ENCODE results near the gene LRRC56. TPM values are rescaled to one million over a fixed set of nuclear protein-coding genes. Genes with fewer than 3 reads are reported as not detected.
A peak's percentile ranks its signal among the peaks of the same experiment; 100 is the strongest.

Gene LRRC56
- polyA plus RNA-seq, 3 donors: 0.09 to 0.68 TPM; not detected in 1

DNA sequence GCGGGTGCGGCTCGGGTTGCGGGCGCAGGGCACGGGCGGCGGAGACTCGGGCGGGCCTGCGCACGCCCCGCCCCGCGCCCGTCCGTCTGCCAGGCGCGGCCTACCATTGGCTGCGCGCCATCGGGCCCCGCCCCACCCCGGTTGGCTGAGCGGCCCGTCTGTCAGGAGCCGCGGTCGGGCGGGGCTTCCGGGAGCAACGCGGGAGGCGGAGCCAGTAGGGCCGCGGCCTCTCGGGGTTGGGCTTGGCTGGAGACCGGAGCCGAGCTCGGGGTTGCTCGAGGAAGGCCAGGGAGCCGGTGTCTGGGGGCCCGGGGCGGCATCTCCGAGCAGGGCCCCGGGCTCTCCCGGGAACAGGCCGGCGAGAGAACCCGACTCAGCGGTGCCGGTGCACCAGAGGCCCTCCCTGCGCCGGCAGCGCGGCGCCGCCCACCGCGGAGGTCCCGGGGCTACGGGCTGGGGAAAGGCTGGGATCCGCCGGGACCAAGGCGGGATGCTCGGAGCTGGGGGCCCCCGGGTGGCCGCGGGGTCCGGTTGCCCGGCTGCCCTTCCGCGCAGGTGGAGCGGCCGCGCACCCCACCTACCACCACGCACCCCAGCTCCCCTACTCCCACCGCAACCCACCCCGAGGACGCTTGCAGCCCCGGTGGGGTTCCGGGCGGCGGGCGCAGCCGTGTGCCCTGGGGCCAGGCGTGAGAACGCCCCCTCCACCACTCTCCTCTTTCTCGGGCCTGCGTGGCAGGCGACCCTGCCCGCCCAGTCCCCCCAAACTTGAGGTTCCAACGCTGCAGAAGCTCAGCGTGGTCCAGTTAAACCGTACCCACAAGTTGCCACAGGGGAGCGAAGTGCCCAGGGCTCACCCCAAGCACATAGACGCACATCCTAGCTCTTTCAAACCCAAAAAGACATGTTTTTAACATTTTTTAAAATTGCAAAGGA, 1.5 kb upstream of the LRRC56 start, which contains the start of gene HRAS:
Gene HRAS, minus strand, starts transcription at position 58 of the 936 bp plus-strand sequence.
- Mint-ChIP-seq H3K27me3 (ENCODE audit: low read depth in 3 of 3) (peaks cover 15 to 39% (median 20%) of the 10 kb centered on the region in 3 donors), H3K27ac (peak within 1 kb of the TSS in 5 of 7 donors; percentile 40 to 86 (median 43)), H3K4me3 (peak within 1 kb of the TSS; percentile 77 to 90), H3K36me3 (peaks cover 15% of the 10 kb centered on the region in 2 donors), H3K4me1 (peaks cover 11% of the 10 kb centered on the region), H3K9me3 (peaks cover 0 to 4% (median 0%) of the 10 kb centered on the region in 7 donors)
- intact Hi-C loops (cut with micrococcal nuclease): no loop called here
- peaks cover 26% of the 10 kb centered on the region for H4K20me1 ChIP-seq (ENCODE audit: insufficient read depth, low read length)
- peak within 1 kb of the TSS; percentile 55 to 84 (median 62) for H3K4me3 ChIP-seq (replicated peaks in 1 of 3; ENCODE audit: low read depth in 2 of 3, low read length in 3 of 3)
- peaks cover 20 to 23% of the 10 kb centered on the region in 2 donors for H3K36me3 ChIP-seq (replicated peaks in 1 of 2; ENCODE audit: control insufficient read depth in 1 of 2, insufficient read depth in 2 of 2, low read length in 2 of 2)
- TF ChIP-seq, protein P1, sequence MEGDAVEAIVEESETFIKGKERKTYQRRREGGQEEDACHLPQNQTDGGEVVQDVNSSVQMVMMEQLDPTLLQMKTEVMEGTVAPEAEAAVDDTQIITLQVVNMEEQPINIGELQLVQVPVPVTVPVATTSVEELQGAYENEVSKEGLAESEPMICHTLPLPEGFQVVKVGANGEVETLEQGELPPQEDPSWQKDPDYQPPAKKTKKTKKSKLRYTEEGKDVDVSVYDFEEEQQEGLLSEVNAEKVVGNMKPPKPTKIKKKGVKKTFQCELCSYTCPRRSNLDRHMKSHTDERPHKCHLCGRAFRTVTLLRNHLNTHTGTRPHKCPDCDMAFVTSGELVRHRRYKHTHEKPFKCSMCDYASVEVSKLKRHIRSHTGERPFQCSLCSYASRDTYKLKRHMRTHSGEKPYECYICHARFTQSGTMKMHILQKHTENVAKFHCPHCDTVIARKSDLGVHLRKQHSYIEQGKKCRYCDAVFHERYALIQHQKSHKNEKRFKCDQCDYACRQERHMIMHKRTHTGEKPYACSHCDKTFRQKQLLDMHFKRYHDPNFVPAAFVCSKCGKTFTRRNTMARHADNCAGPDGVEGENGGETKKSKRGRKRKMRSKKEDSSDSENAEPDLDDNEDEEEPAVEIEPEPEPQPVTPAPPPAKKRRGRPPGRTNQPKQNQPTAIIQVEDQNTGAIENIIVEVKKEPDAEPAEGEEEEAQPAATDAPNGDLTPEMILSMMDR (IDR thresholded peaks at IDR 0.05): no peak
- peak within 1 kb of the TSS; percentile 90 for H2AFZ ChIP-seq (ENCODE audit: insufficient read depth, low read depth, low read length, poor library complexity, severe bottlenecking)
- H3K9ac ChIP-seq (ENCODE audit: insufficient read depth, low read length, poor library complexity, severe bottlenecking): peak within 1 kb of the TSS; percentile 54
- H3K9me3 ChIP-seq (replicated peaks in 1 of 2; ENCODE audit: control insufficient read depth in 1 of 2, insufficient read depth in 1 of 2, low read length in 2 of 2): no peaks in the 10 kb centered on the region
- H3K4me1 ChIP-seq (ENCODE audit: control insufficient read depth in 1 of 2, insufficient read depth in 2 of 2, low read length in 2 of 2): peaks cover 33 to 37% of the 10 kb centered on the region in 2 donors
- H3K79me2 ChIP-seq (ENCODE audit: insufficient read depth, low read length): peaks cover 12% of the 10 kb centered on the region
- H3K27me3 ChIP-seq (ENCODE audit: control insufficient read depth in 2 of 2, insufficient read depth in 2 of 2, low read length in 2 of 2): peaks cover 0 to 27% of the 10 kb centered on the region in 2 donors
- H3K4me2 ChIP-seq (replicated peaks; ENCODE audit: extremely low read depth, low read length, poor library complexity, severe bottlenecking): peak within 1 kb of the TSS; percentile 93
- WGBS (ENCODE audit: insufficient coverage): under 1% methylated on average over 92 of the region's 97 CpGs
- peak; percentile 93 to 95 (median 94) for DNase-seq
- H3K27ac ChIP-seq (ENCODE audit: low read depth in 1 of 2, low read length in 2 of 2): peak within 1 kb of the TSS in 1 of 2 donors; percentile 36

DNA sequence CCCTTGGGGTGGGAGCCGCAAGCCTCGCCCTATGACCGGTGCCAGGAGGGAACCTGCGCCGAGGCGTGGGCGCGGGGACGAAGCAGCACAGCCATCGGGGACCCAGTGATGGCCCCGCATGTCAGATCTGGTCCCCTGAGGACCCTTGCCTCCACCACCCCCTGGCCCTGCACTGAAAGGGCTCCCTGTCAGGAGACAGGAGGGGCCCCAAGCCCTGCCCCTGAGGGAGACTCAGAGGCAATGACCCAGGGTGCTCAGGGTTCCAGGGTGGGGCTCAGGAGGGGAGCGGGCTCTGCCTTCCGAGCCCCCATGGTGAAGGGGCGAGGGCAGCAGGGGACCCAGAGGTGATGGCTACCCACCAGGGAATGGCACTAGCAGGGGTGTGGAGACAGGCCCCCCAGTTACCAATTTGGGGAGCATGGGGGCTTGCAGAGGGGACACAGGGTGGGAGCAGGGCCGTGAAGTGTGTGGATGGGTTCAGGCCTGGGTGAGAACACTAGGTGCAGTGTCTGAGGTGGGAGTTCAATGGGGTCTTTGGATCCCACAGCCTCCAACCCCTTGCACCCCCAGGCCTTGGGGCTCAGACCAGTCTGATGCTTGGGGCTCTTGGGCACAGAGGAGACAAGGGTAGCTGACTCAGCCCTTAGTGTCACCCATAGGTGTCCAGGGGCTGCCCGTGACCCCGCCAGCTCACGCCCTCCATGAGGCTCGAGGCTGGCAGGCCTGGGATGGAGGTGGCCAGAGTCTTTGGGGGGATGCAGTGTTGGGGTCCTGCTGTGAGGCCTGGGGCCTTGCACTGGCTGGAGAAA, 499 bp downstream of the LRRC56 start:
- intact Hi-C loops (cut with micrococcal nuclease): no loop called here
- H3K36me3 Mint-ChIP-seq: peaks cover under 1 to 4% of the 10 kb centered on the region in 2 donors
- H3K9me3 Mint-ChIP-seq: peaks cover 0 to 4% (median 0%) of the 10 kb centered on the region in 7 donors
- H3K4me1 Mint-ChIP-seq: peaks cover 11% of the 10 kb centered on the region
- peak overlapping the region; percentile 77 to 90 for H3K4me3 Mint-ChIP-seq
- peaks cover 0 to 27% of the 10 kb centered on the region in 2 donors for H3K27me3 ChIP-seq (ENCODE audit: control insufficient read depth in 2 of 2, insufficient read depth in 2 of 2, low read length in 2 of 2)
- peak overlapping the region; percentile 79 for H2AFZ ChIP-seq (ENCODE audit: insufficient read depth, low read depth, low read length, poor library complexity, severe bottlenecking)
- peak overlapping the region in 2 of 3 experiments; percentile 38 to 76 for H3K4me3 ChIP-seq (replicated peaks in 1 of 3; ENCODE audit: low read depth in 2 of 3, low read length in 3 of 3)
- H3K27ac ChIP-seq (ENCODE audit: low read depth in 1 of 2, low read length in 2 of 2): no peak overlapping the region
- peaks cover 12% of the 10 kb centered on the region for H3K79me2 ChIP-seq (ENCODE audit: insufficient read depth, low read length)
- H3K4me1 ChIP-seq (ENCODE audit: control insufficient read depth in 1 of 2, insufficient read depth in 2 of 2, low read length in 2 of 2): peaks cover 33 to 37% of the 10 kb centered on the region in 2 donors
- peaks cover 20% of the 10 kb centered on the region for H4K20me1 ChIP-seq (ENCODE audit: insufficient read depth, low read length)
- H3K27ac Mint-ChIP-seq: peak overlapping the region in 1 of 7 donors; percentile 74
- peaks cover 15 to 39% (median 22%) of the 10 kb centered on the region in 3 donors for H3K27me3 Mint-ChIP-seq (ENCODE audit: low read depth in 3 of 3)
- TF ChIP-seq, protein P1 (IDR thresholded peaks at IDR 0.05): no peak
- no peaks in the 10 kb centered on the region for H3K9me3 ChIP-seq (replicated peaks in 1 of 2; ENCODE audit: control insufficient read depth in 1 of 2, insufficient read depth in 1 of 2, low read length in 2 of 2)
- peaks cover 3 to 8% of the 10 kb centered on the region in 2 donors for H3K36me3 ChIP-seq (replicated peaks in 1 of 2; ENCODE audit: control insufficient read depth in 1 of 2, insufficient read depth in 2 of 2, low read length in 2 of 2)
- H3K4me2 ChIP-seq (replicated peaks; ENCODE audit: extremely low read depth, low read length, poor library complexity, severe bottlenecking): peak overlapping the region; percentile 87
- peak overlapping the region; percentile 43 for H3K9ac ChIP-seq (ENCODE audit: insufficient read depth, low read length, poor library complexity, severe bottlenecking)
- WGBS (ENCODE audit: insufficient coverage): 35% methylated on average over 17 of the region's 19 CpGs
- no peak for DNase-seq
